ENCODE results near the gene ALDH1L1. TPM values are rescaled to one million over a fixed set of nuclear protein-coding genes. Genes with fewer than 3 reads are reported as not detected.

ALDH1L1 gene
- total RNA-seq, 1 donor from 2014 or later: 0.49 TPM

DNA sequence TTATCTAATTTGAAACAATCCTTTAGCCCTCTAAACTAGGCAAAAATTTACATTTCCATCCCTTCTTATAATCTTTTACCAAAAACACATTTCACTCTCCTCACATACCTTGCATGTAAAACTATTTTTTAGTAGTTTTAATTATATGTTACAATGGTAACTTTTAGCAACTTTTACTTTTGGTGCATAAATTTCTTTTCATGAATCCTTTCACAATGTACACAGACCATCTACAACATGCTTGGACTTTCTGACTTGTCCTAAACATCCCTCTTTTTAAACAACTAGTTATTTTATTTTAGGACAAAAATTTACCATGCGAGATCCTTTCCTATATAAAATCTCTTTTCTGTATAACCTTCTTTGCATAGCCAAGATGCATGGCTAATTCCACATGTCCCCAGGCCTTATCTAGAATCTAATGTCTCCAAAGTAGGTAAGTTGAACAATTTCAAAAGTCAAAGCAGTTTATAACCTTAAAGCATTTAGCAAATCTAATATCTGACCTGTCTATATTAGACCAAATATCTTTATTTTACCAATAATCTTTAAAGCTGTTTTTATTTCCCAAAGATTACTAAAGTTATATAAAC is 14.4 kb upstream of the ALDH1L1 start:
- Mint-ChIP-seq H3K27me3 (ENCODE audit: low read depth) (no peaks in the 10 kb centered on the region), H3K4me3 (no peak overlapping the region), H3K36me3 (ENCODE audit: low read depth) (peaks cover 17% of the 10 kb centered on the region), H3K4me1 (no peaks in the 10 kb centered on the region), H3K9me3 (peaks cover 25% of the 10 kb centered on the region), H3K27ac (ENCODE audit: unreplicated experiment) (no peak overlapping the region)
- DNase-seq (ENCODE audit: low read depth, low spot score): no peak
- TF ChIP-seq, protein P1, sequence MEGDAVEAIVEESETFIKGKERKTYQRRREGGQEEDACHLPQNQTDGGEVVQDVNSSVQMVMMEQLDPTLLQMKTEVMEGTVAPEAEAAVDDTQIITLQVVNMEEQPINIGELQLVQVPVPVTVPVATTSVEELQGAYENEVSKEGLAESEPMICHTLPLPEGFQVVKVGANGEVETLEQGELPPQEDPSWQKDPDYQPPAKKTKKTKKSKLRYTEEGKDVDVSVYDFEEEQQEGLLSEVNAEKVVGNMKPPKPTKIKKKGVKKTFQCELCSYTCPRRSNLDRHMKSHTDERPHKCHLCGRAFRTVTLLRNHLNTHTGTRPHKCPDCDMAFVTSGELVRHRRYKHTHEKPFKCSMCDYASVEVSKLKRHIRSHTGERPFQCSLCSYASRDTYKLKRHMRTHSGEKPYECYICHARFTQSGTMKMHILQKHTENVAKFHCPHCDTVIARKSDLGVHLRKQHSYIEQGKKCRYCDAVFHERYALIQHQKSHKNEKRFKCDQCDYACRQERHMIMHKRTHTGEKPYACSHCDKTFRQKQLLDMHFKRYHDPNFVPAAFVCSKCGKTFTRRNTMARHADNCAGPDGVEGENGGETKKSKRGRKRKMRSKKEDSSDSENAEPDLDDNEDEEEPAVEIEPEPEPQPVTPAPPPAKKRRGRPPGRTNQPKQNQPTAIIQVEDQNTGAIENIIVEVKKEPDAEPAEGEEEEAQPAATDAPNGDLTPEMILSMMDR (conservative IDR thresholded peaks at IDR 0.05): no peak

DNA sequence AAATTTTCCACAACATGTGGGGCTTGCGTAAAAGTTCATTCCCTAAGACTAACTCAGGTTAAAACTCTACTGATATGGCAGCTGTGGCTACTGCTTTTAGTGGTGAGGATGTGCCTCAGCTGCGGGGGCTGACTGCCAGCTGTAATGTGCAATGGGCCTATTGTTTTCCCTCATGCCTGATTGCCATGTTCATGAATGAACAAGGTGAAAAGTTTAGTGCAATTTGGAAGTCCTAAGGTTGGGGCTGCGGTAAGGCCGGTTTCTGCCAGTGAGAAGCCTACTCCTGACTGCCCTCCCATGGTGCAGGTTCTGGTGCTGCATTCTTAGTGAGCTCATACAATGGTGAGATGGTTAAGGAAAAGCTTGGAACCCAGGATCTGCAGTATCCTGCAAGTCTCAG is 10.9 kb upstream of the ALDH1L1 start:
- no peaks in the 10 kb centered on the region for H3K4me1 Mint-ChIP-seq
- H3K4me3 Mint-ChIP-seq: no peak overlapping the region
- peaks cover 16% of the 10 kb centered on the region for H3K9me3 Mint-ChIP-seq
- no peak for DNase-seq (ENCODE audit: low read depth, low spot score)
- peaks cover 15% of the 10 kb centered on the region for H3K36me3 Mint-ChIP-seq (ENCODE audit: low read depth)
- TF ChIP-seq, protein P1 (conservative IDR thresholded peaks at IDR 0.05): no peak
- no peak overlapping the region for H3K27ac Mint-ChIP-seq (ENCODE audit: unreplicated experiment)
- H3K27me3 Mint-ChIP-seq (ENCODE audit: low read depth): peaks cover 6% of the 10 kb centered on the region

DNA sequence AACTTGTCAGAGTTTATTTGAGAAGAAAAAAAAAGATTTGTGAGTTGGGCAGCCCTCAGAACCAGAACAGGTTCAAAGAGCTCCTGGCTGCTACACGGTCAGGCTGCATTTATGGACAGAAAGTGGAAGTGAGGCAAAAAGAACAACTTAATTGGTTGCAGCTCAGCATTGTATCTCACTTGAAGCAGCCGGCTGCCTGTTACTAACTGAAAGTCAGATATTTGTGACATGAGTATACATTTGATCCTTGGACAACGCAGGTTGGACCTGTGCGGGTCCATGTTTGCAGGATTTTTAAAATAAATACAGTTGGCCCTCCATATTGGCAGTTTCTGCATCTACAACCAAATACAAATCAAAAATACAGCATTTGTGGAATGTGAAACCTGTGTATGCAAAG is 7.5 kb upstream of the ALDH1L1 start:
- Mint-ChIP-seq H3K27me3 (ENCODE audit: low read depth) (peaks cover 6% of the 10 kb centered on the region), H3K27ac (ENCODE audit: unreplicated experiment) (no peak overlapping the region), H3K4me3 (no peak overlapping the region), H3K9me3 (peaks cover 13% of the 10 kb centered on the region), H3K36me3 (ENCODE audit: low read depth) (peaks cover 8% of the 10 kb centered on the region), H3K4me1 (peaks cover 5% of the 10 kb centered on the region)
- TF ChIP-seq, protein P1 (conservative IDR thresholded peaks at IDR 0.05): no peak
- no peak for DNase-seq (ENCODE audit: low read depth, low spot score)

DNA sequence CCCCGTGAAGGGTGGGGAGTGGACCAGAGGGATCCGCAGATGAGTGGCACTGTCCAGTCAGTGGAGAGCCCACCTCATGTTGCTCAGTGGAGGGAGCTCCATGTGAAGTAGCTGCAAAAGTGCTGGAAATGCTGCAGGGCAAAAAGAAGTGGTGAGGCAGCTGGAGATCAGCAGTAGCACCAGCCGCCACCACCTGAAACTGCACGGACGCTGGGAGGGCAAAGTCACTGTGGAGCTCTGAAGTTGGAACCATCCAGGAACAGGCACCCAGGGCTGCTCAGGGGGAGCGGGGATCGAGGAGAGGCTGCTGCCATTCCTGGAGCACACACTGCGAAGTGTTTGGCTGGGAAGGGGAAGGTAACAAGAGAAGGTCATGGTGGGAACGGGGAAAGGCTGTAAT is 6.4 kb upstream of the ALDH1L1 start:
- H3K36me3 Mint-ChIP-seq (ENCODE audit: low read depth): peaks cover 3% of the 10 kb centered on the region
- H3K4me3 Mint-ChIP-seq: no peak overlapping the region
- no peak overlapping the region for H3K27ac Mint-ChIP-seq (ENCODE audit: unreplicated experiment)
- TF ChIP-seq, protein P1 (conservative IDR thresholded peaks at IDR 0.05): no peak
- H3K4me1 Mint-ChIP-seq: peaks cover 5% of the 10 kb centered on the region
- H3K27me3 Mint-ChIP-seq (ENCODE audit: low read depth): peaks cover 11% of the 10 kb centered on the region
- no peak for DNase-seq (ENCODE audit: low read depth, low spot score)
- peaks cover 5% of the 10 kb centered on the region for H3K9me3 Mint-ChIP-seq

DNA sequence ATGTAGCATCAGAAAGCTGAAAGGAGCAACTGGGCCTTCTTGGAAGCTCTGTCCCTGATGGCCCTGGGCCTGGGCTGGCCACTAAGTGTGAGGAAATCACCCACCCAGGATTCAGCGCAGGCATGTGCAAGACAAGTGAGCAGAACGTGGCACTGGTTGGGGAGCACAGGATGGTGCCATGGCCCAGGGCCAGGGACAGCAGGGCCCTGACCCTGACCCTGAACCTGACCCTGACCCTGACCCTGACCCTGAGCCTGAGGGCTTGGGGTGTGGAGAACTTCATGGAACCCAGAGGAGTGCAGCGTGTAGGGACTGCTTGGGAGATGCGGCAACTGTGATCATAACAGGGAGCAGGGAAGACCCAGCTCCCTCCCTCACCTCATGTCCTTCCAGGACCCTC is 5.9 kb upstream of the ALDH1L1 start:
- no peak for DNase-seq (ENCODE audit: low read depth, low spot score)
- H3K4me3 Mint-ChIP-seq: no peak overlapping the region
- H3K9me3 Mint-ChIP-seq: peaks cover 3% of the 10 kb centered on the region
- peaks cover 7% of the 10 kb centered on the region for H3K4me1 Mint-ChIP-seq
- no peak overlapping the region for H3K27ac Mint-ChIP-seq (ENCODE audit: unreplicated experiment)
- TF ChIP-seq, protein P1 (conservative IDR thresholded peaks at IDR 0.05): no peak
- H3K36me3 Mint-ChIP-seq (ENCODE audit: low read depth): no peaks in the 10 kb centered on the region
- peaks cover 16% of the 10 kb centered on the region for H3K27me3 Mint-ChIP-seq (ENCODE audit: low read depth)
